Neural cell (in vitro differentiated cells): ENCODE data around the gene LRCH4. TPM values are rescaled to one million over a fixed set of nuclear protein-coding genes. Genes with fewer than 3 reads are reported as not detected.

Experiments
- H2AFZ ChIP-seq: fragments of 200-600, 300-800 bp; sonication (generic), shearing (Covaris generic); 2 replicates; pipeline ENCODE4 v1.6.0; 2014; ENCODE audit warnings: low read depth, mild to moderate bottlenecking, antibody characterized with exemption, low read length, moderate library complexity
- H3F3A ChIP-seq: fragments of 200-600 bp; shearing (Covaris generic); 2 replicates; pipeline ENCODE4 v1.6.1; 2016; ENCODE audit warnings: mild to moderate bottlenecking, moderate library complexity, mixed read lengths, antibody characterized with exemption, low read length; ENCODE audit not compliant: insufficient read depth, poor library complexity, severe bottlenecking
- H3K27ac ChIP-seq: fragments of 200-600, 300-800 bp; sonication (generic), shearing (Covaris generic); 2 replicates; pipeline ENCODE4 v1.5.1; 2014; ENCODE audit warnings: mild to moderate bottlenecking, low read length, moderate library complexity
- H3K27me3 ChIP-seq: fragments of 300-800, 200-600 bp; sonication (generic), shearing (Covaris generic); 2 replicates; pipeline ENCODE4 v1.6.0; 2014; ENCODE audit warnings: mild to moderate bottlenecking, low read depth, low read length, moderate library complexity; ENCODE audit not compliant: insufficient read depth
- H3K36me3 ChIP-seq: fragments of 300-800, 200-600 bp; sonication (generic), shearing (Covaris generic); 2 replicates; pipeline ENCODE4 v1.5.1; 2014; ENCODE audit warnings: mild to moderate bottlenecking, antibody characterized with exemption, low read length, moderate library complexity; ENCODE audit not compliant: insufficient read depth
- H3K4me2 ChIP-seq: fragments of 300-800, 200-600 bp; sonication (generic), shearing (Covaris generic); 2 replicates; pipeline ENCODE4 v1.6.0; 2014; ENCODE audit warnings: mild to moderate bottlenecking, low read length
- H3K4me3 ChIP-seq: fragments of 300-800, 200-600 bp; sonication (generic), shearing (Covaris generic); 2 replicates; pipeline ENCODE4 v1.5.1; 2014; ENCODE audit warnings: mild to moderate bottlenecking, low read length, moderate library complexity
- H3K79me2 ChIP-seq: fragments of 200-600 bp; shearing (Covaris generic); replicated peaks from 2 replicates; pipeline ENCODE4 v1.6.0; 2014; ENCODE audit warnings: mild to moderate bottlenecking, low read length, moderate library complexity; ENCODE audit not compliant: insufficient read depth
- H3K9ac ChIP-seq: fragments of 300-800, 200-600 bp; sonication (generic), shearing (Covaris generic); 2 replicates; pipeline ENCODE4 v1.6.1; 2016; ENCODE audit warnings: mild to moderate bottlenecking, low read length, mixed read lengths
- H3K9me2 ChIP-seq: fragments of 200-600 bp; shearing (Covaris generic); 2 replicates; pipeline ENCODE4 v1.6.1; 2016; ENCODE audit warnings: mild to moderate bottlenecking, low read length, mixed read lengths; ENCODE audit not compliant: insufficient read depth
- H3K9me3 ChIP-seq: fragments of 200-600, 300-800 bp; sonication (generic), shearing (Covaris generic); 2 replicates; pipeline ENCODE4 v1.6.1; 2016; ENCODE audit warnings: mild to moderate bottlenecking, mixed run types, low read length, moderate library complexity, mixed read lengths
- H4K20me1 ChIP-seq: fragments of 200-600 bp; shearing (Covaris generic); 2 replicates; pipeline ENCODE4 v1.6.1; 2016; ENCODE audit warnings: mild to moderate bottlenecking, mixed run types; ENCODE audit not compliant: insufficient read depth
- EP300 ChIP-seq: fragments of 450-650 bp; conservative IDR thresholded peaks from 2 replicates; pipeline ENCODE4 v1.6.1; 2014; ENCODE audit warnings: antibody characterized with exemption, mild to moderate bottlenecking, moderate library complexity; ENCODE audit not compliant: poor library complexity, severe bottlenecking
- EZH2 ChIP-seq: fragments of 200-600, 300-800 bp; shearing (Covaris generic), sonication (generic); IDR thresholded peaks from 2 replicates; pipeline ENCODE4 v1.6.1; 2014; ENCODE audit warnings: antibody characterized with exemption, low read length, borderline replicate concordance, mild to moderate bottlenecking; ENCODE audit not compliant: insufficient read depth, poor library complexity, severe bottlenecking
- MXI1 ChIP-seq: fragments of 450-650 bp; conservative IDR thresholded peaks from 2 replicates; pipeline ENCODE4 v1.6.1; 2014; ENCODE audit warnings: antibody characterized with exemption, mild to moderate bottlenecking; ENCODE audit not compliant: poor library complexity, severe bottlenecking
- POLR2AphosphoS5 ChIP-seq: IDR thresholded peaks from 2 replicates; pipeline ENCODE4 v1.6.1; 2012
- RAD21 ChIP-seq: fragments of 450-650 bp; conservative IDR thresholded peaks from 2 replicates; pipeline ENCODE4 v1.6.1; 2014; ENCODE audit warnings: antibody characterized with exemption, mild to moderate bottlenecking, moderate library complexity
- TAF1 ChIP-seq: IDR thresholded peaks from 2 replicates; pipeline ENCODE4 v1.6.1; 2012; ENCODE audit warnings: low read depth
- polyA plus RNA-seq: library from polyadenylated mRNA; depleted of rRNA; stranded (reverse); fragments of >200 nt; gene quantifications from 2 replicates; pipeline ENCODE4 v1.2.3, GENCODE V29; 2014
- TF ChIP-seq, protein P1 (sequence below): fragments of 450-650 bp; IDR thresholded peaks from 2 replicates; pipeline ENCODE4 v1.5.1; 2014; ENCODE audit warnings: antibody characterized with exemption, mild to moderate bottlenecking, moderate library complexity; ENCODE audit not compliant: poor library complexity, severe bottlenecking
- TF ChIP-seq, protein P2 (sequence below): IDR thresholded peaks from 2 replicates; pipeline ENCODE4 v1.6.1; 2012; ENCODE audit warnings: borderline replicate concordance

LRCH4 gene
- polyA plus RNA-seq, 1 donor from 2014 or later = 17.2 TPM

DNA sequence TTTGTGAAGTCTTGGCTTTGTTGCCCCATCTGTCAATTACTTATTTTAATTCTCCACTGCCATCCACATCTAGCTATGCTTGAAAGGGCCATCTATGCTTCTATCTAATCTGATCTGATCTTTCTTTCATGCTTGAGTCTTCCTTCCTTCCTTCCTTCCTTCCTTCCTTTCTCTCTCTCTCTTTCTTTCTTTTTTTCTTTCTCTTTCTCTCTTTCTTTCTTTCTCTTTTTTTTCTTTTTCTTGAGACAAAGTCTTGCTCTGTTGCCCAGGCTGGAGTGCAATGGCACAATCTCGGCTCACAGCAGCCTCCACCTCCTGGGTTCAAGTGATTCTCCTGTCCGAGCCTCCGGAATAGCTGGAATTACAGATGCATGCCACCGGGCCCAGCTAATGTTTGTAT, 44.1 kb upstream of the LRCH4 start:
- no peaks in the 10 kb centered on the region for H3K9me3 ChIP-seq
- no peaks in the 10 kb centered on the region for H3F3A ChIP-seq
- H3K27ac ChIP-seq = no peak overlapping the region
- H4K20me1 ChIP-seq = no peaks in the 10 kb centered on the region
- H3K4me3 ChIP-seq = no peak overlapping the region
- TF ChIP-seq TAF1 (no peak), EZH2 (no peak), MXI1 (no peak), POLR2AphosphoS5 (no peak), RAD21 (no peak), EP300 (no peak)
- TF ChIP-seq, protein P1, sequence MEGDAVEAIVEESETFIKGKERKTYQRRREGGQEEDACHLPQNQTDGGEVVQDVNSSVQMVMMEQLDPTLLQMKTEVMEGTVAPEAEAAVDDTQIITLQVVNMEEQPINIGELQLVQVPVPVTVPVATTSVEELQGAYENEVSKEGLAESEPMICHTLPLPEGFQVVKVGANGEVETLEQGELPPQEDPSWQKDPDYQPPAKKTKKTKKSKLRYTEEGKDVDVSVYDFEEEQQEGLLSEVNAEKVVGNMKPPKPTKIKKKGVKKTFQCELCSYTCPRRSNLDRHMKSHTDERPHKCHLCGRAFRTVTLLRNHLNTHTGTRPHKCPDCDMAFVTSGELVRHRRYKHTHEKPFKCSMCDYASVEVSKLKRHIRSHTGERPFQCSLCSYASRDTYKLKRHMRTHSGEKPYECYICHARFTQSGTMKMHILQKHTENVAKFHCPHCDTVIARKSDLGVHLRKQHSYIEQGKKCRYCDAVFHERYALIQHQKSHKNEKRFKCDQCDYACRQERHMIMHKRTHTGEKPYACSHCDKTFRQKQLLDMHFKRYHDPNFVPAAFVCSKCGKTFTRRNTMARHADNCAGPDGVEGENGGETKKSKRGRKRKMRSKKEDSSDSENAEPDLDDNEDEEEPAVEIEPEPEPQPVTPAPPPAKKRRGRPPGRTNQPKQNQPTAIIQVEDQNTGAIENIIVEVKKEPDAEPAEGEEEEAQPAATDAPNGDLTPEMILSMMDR = no peak
- TF ChIP-seq, protein P2, sequence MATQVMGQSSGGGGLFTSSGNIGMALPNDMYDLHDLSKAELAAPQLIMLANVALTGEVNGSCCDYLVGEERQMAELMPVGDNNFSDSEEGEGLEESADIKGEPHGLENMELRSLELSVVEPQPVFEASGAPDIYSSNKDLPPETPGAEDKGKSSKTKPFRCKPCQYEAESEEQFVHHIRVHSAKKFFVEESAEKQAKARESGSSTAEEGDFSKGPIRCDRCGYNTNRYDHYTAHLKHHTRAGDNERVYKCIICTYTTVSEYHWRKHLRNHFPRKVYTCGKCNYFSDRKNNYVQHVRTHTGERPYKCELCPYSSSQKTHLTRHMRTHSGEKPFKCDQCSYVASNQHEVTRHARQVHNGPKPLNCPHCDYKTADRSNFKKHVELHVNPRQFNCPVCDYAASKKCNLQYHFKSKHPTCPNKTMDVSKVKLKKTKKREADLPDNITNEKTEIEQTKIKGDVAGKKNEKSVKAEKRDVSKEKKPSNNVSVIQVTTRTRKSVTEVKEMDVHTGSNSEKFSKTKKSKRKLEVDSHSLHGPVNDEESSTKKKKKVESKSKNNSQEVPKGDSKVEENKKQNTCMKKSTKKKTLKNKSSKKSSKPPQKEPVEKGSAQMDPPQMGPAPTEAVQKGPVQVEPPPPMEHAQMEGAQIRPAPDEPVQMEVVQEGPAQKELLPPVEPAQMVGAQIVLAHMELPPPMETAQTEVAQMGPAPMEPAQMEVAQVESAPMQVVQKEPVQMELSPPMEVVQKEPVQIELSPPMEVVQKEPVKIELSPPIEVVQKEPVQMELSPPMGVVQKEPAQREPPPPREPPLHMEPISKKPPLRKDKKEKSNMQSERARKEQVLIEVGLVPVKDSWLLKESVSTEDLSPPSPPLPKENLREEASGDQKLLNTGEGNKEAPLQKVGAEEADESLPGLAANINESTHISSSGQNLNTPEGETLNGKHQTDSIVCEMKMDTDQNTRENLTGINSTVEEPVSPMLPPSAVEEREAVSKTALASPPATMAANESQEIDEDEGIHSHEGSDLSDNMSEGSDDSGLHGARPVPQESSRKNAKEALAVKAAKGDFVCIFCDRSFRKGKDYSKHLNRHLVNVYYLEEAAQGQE = no peak
- no peak overlapping the region for H2AFZ ChIP-seq
- H3K9me2 ChIP-seq = no peaks in the 10 kb centered on the region
- H3K4me2 ChIP-seq = no peak overlapping the region
- H3K9ac ChIP-seq = no peak overlapping the region
- no peaks in the 10 kb centered on the region for H3K79me2 ChIP-seq
- peaks cover 33% of the 10 kb centered on the region for H3K27me3 ChIP-seq
- H3K36me3 ChIP-seq = no peaks in the 10 kb centered on the region

DNA sequence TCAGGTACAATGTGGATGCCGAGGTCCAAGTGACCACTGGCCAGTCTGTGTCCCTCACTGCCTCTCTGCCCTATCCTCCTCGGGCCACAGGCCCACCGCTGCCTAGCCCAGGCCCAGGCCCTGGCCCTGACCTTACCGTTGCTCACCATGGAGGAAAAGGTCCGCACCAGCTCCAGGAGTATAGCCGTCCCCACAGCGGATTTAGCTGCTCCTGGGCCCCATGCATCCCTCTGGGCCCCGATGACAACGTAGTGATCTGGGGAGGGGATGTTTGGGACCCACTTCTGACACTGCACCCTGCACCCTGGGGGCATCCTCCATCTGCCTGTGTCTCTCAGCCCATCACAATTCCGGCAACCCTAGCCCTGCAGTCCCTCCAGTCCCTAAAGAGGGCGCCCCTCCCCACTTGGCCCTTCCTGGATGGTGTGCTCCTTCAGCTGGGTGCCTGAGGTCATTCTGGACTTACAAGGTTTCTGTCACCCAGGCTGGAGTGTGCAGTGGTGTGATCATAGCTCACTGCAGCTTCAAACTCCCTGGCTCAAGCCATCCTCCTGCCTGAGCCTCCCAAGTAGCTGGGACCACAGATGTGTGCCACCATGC, 43.3 kb upstream of the LRCH4 start:
- no peak overlapping the region for H3K9ac ChIP-seq
- no peak for TF ChIP-seq EZH2
- TF ChIP-seq EP300 = no peak
- TF ChIP-seq RAD21 = no peak
- TF ChIP-seq, protein P2 = no peak
- TF ChIP-seq POLR2AphosphoS5 = no peak
- TF ChIP-seq, protein P1 = no peak
- no peaks in the 10 kb centered on the region for H3K79me2 ChIP-seq
- no peaks in the 10 kb centered on the region for H3K9me3 ChIP-seq
- H3F3A ChIP-seq = no peaks in the 10 kb centered on the region
- H3K9me2 ChIP-seq = no peaks in the 10 kb centered on the region
- no peaks in the 10 kb centered on the region for H4K20me1 ChIP-seq
- no peak overlapping the region for H3K27ac ChIP-seq
- no peaks in the 10 kb centered on the region for H3K36me3 ChIP-seq
- H2AFZ ChIP-seq = no peak overlapping the region
- H3K4me2 ChIP-seq = no peak overlapping the region
- H3K27me3 ChIP-seq = peaks cover 26% of the 10 kb centered on the region
- no peak overlapping the region for H3K4me3 ChIP-seq
